Smooth muscle cell (in vitro differentiated cells): Measurements from ENCODE around the gene ASPG. TPM values are rescaled to one million over a fixed set of nuclear protein-coding genes. Genes with fewer than 3 reads are reported as not detected.

Experiments
- DNase-seq: peaks from one replicate; lab custom pipeline; 2025; ENCODE audit not compliant: unreplicated experiment; lab: John Stamatoyannopoulos, UW
- H2AFZ ChIP-seq: fragments of 200-600 bp; sonication (generic); 2 replicates; pipeline ENCODE4 v1.6.0; 2016; ENCODE audit warnings: antibody characterized with exemption, low read depth, mild to moderate bottlenecking
- H3F3A ChIP-seq: fragments of 200-600 bp; sonication (generic); 2 replicates; pipeline ENCODE4 v1.6.0; 2017; ENCODE audit warnings: antibody characterized with exemption, low read depth
- H3K27ac ChIP-seq: fragments of 200-600 bp; sonication (generic); 2 replicates; pipeline ENCODE4 v1.5.1; 2016; ENCODE audit warnings: low read depth, mild to moderate bottlenecking
- H3K27me3 ChIP-seq: fragments of 200-600 bp; sonication (generic); 2 replicates; pipeline ENCODE4 v1.6.1; 2016; ENCODE audit warnings: low read depth, mild to moderate bottlenecking
- H3K36me3 ChIP-seq: fragments of 200-600 bp; sonication (generic); 2 replicates; pipeline ENCODE4 v1.5.1; 2016; ENCODE audit warnings: low read depth
- H3K4me1 ChIP-seq: fragments of 200-600 bp; sonication (generic); 2 replicates; pipeline ENCODE4 v1.5.1; 2016; ENCODE audit warnings: low read depth
- H3K4me2 ChIP-seq: fragments of 200-600 bp; sonication (generic); 2 replicates; pipeline ENCODE4 v1.6.0; 2016; ENCODE audit warnings: mild to moderate bottlenecking
- H3K4me3 ChIP-seq: fragments of 200-600 bp; sonication (generic); 2 replicates; pipeline ENCODE4 v1.5.1; 2016; ENCODE audit warnings: mild to moderate bottlenecking
- H3K79me2 ChIP-seq: fragments of 200-600 bp; sonication (generic); 2 replicates; pipeline ENCODE4 v1.6.0; 2016; ENCODE audit warnings: low read depth, mild to moderate bottlenecking
- H3K9ac ChIP-seq: fragments of 200-600 bp; sonication (generic); 2 replicates; pipeline ENCODE4 v1.6.0; 2016; ENCODE audit warnings: low read depth
- H3K9me3 ChIP-seq: fragments of 200-600 bp; sonication (generic); replicated peaks from 2 replicates; pipeline ENCODE4 v1.5.1; 2016; ENCODE audit warnings: low read depth
- H4K20me1 ChIP-seq: fragments of 200-600 bp; sonication (generic); 2 replicates; pipeline ENCODE4 v1.6.0; 2016; ENCODE audit warnings: low read depth
- WGBS: methylation state at CpG from one replicate; pipeline ENCODE4 v1.1.7; 2016; ENCODE audit warnings: low lambda C conversion rate; 5-methylcytosine and 5-hydroxymethylcytosine counted together
- polyA plus RNA-seq: library from polyadenylated mRNA; unstranded; fragments of >200 nt; fragmentation: Nextera tagmentation; extraction: Ambion mirVana; gene quantifications from 2 replicates; pipeline ENCODE4 v1.2.1, GENCODE V29; 2016
- total RNA-seq: library from RNA; depleted of rRNA; stranded (reverse); fragments of >200 nt; gene quantifications from 2 replicates; pipeline ENCODE4 v1.2.3, GENCODE V29; 2014
- TF ChIP-seq, protein P1 (sequence below): fragments of 200-600 bp; sonication (generic); IDR thresholded peaks from 2 replicates; pipeline ENCODE4 v1.5.1; 2017; ENCODE audit warnings: borderline replicate concordance, mild to moderate bottlenecking, antibody characterized with exemption; ENCODE audit not compliant: insufficient read depth, poor library complexity, severe bottlenecking

The ASPG gene
- total and polyA plus RNA-seq, 2 experiments from 2014 or later, result 0.18 to 1.2 TPM

- H3F3A ChIP-seq, result no peaks in the 10 kb centered on the region
- no peak for DNase-seq
- no peaks in the 10 kb centered on the region for H3K27me3 ChIP-seq
- TF ChIP-seq, protein P1, sequence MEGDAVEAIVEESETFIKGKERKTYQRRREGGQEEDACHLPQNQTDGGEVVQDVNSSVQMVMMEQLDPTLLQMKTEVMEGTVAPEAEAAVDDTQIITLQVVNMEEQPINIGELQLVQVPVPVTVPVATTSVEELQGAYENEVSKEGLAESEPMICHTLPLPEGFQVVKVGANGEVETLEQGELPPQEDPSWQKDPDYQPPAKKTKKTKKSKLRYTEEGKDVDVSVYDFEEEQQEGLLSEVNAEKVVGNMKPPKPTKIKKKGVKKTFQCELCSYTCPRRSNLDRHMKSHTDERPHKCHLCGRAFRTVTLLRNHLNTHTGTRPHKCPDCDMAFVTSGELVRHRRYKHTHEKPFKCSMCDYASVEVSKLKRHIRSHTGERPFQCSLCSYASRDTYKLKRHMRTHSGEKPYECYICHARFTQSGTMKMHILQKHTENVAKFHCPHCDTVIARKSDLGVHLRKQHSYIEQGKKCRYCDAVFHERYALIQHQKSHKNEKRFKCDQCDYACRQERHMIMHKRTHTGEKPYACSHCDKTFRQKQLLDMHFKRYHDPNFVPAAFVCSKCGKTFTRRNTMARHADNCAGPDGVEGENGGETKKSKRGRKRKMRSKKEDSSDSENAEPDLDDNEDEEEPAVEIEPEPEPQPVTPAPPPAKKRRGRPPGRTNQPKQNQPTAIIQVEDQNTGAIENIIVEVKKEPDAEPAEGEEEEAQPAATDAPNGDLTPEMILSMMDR, result no peak
- H4K20me1 ChIP-seq, result no peaks in the 10 kb centered on the region
- H3K4me1 ChIP-seq, result peaks cover 3% of the 10 kb centered on the region
- no peak overlapping the region for H3K4me3 ChIP-seq
- no peak overlapping the region for H3K27ac ChIP-seq
- H2AFZ ChIP-seq, result no peak overlapping the region
- H3K79me2 ChIP-seq, result no peaks in the 10 kb centered on the region
- H3K4me2 ChIP-seq, result no peak overlapping the region
- H3K9me3 ChIP-seq, result no peaks in the 10 kb centered on the region
- WGBS, result 82% methylated on average over 11 of the region's 16 CpGs
- H3K9ac ChIP-seq, result no peak overlapping the region
- no peaks in the 10 kb centered on the region for H3K36me3 ChIP-seq
These were observed 1.4 kb downstream of the ASPG start for GRCh38 chr14:104086661-104087461.

DNA sequence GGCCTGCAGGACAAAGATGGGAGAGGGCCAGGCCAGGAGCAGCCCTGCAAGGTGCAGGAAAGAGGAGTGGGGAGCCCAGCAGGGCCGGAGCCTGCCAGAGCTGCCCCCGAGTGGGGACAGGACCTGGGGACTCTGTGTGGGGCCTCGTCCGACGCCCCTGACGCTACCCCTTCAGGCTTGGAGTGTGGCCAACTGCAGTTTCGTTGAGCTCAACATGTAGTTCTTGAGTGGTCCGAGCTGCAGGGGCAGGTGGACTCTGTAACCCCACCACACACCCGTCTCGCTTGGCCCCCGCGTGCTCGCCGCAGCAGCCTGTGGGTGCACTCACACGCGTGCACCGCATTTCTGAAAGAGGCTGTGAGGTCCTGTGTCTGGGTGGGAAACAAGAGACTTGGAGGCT, 2.0 kb downstream of the ASPG start:
- H4K20me1 ChIP-seq, result no peaks in the 10 kb centered on the region

DNA sequence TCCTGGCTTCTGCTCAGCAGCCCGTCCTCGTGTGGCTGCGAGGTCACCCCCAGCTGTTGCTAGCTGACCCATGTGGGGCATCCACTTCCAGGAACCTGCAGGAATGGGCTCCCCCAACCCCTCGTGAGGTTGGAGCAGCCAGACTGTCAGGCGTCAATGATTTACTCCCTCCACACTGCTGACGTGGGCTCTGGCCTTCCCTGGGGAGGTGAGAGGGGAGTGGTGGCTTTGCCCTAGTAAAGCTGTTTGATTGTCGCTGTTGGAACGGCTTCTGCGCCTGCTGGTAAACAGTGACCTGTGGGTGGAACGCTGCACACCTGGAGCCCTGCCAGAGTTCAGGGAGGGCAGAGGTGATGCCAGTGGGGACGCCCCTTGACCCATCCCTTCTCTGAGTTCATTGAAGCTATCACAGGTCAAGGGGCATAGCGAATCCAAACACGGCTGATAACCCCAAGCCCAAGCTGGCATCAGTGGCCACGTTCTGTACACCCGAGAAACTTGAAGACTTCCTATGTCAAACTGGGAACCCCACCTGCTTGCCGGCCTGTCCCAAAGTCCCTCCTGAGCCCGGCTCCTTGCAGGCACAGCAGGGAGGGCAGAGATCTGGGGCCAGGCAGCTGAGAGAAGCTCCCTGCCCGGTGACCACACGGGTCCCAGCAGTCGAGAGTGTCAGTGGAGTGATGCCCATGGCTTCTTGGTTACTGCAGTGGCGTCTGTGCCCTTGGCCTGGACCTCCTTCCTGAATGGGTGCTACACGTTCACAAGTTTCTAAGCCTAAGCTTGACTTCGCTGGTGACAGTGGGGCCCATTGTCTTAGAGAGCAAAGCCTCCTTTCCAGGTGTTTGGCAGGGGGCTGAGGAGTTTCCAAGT, 2.7 kb downstream of the ASPG start:
- Histone ChIP-seq H3F3A (no peaks in the 10 kb centered on the region), H4K20me1 (no peaks in the 10 kb centered on the region), H3K9ac (no peak overlapping the region), H3K4me2 (no peak overlapping the region), H3K36me3 (no peaks in the 10 kb centered on the region), H3K4me1 (peaks cover 3% of the 10 kb centered on the region), H2AFZ (no peak overlapping the region), H3K79me2 (no peaks in the 10 kb centered on the region), H3K27ac (no peak overlapping the region), H3K4me3 (no peak overlapping the region), H3K9me3 (no peaks in the 10 kb centered on the region), H3K27me3 (no peaks in the 10 kb centered on the region)
- TF ChIP-seq, protein P1, result no peak
- whole genome bisulfite sequencing, result 91% methylated on average over 23 of the region's 23 CpGs
- no peak for DNase-seq

More for the DNA sequence above, 2.0 kb downstream of the ASPG start:
- WGBS, result 95% methylated on average over 17 of the region's 17 CpGs
- Histone ChIP-seq H3K4me1 (peaks cover 3% of the 10 kb centered on the region), H3K4me2 (no peak overlapping the region), H3K27ac (no peak overlapping the region), H3K79me2 (no peaks in the 10 kb centered on the region), H3F3A (no peaks in the 10 kb centered on the region), H3K27me3 (no peaks in the 10 kb centered on the region), H3K9me3 (no peaks in the 10 kb centered on the region), H2AFZ (no peak overlapping the region), H3K9ac (no peak overlapping the region), H3K4me3 (no peak overlapping the region), H3K36me3 (no peaks in the 10 kb centered on the region)
- TF ChIP-seq, protein P1, result no peak
- DNase-seq, result no peak
